ENCODE results near the gene ZC3HAV1.
"Not testable (repeated sequence)": the region's sequence is repeated elsewhere in the genome, so short reads cannot be mapped to it uniquely, and the experiment has no call there.

GRCh38 chr7:139054656-139055055 is 54.9 kb downstream of the ZC3HAV1 start:
- TF ChIP-seq POLR2A (IDR thresholded peaks at IDR 0.05); CTCF (IDR thresholded peaks at IDR 0.05 in 4 of 5, conservative IDR thresholded peaks at IDR 0.05 in 1 of 5): not testable (repeated sequence)

Data from gastrocnemius medialis (tissue), 4 donors.